ENCODE data around the gene SMG6.

The SMG6 gene

GRCh38 chr17:2012499-2012898 is 291.1 kb downstream of the SMG6 start:
- no peak for TF ChIP-seq CTCF (IDR thresholded peaks at IDR 0.05; ENCODE audit: control extremely low read depth, extremely low read depth, low read depth, missing control alignments)
- ChIA-PET POLR2A (no interaction called here), CTCF (no interaction called here)

GRCh38 chr17:2011411-2012371 is 291.9 kb downstream of the SMG6 start:
- ChIA-PET CTCF (interaction anchor here (1.1 to 1.7 kb wide), 2 partner anchors 8 to 9 kb away, joined by 4 read pairs; no protein-coding TSS in a partner anchor), POLR2A (no interaction called here)
- TF ChIP-seq CTCF (IDR thresholded peaks at IDR 0.05; ENCODE audit: control extremely low read depth, extremely low read depth, low read depth, missing control alignments): no peak
- no peak for DNase-seq (ENCODE audit: extremely low spot score)

More at GRCh38 chr17:2012499-2012898, 291.1 kb downstream of the SMG6 start:
- no peak for DNase-seq (ENCODE audit: extremely low spot score)

All from GM10248 (cell line).